GM19463 (cell line): ENCODE measurements around the gene FAM20A.
A peak's percentile ranks its signal among the peaks of the same experiment; 100 is the strongest.
"Not testable (repeated sequence)": the region's sequence is repeated elsewhere in the genome, so short reads cannot be mapped to it uniquely, and the experiment has no call there.

Source experiments
- ATAC-seq: cut with Tn5 transposase; IDR thresholded peaks from one replicate; pipeline ENCODE4 v1.9.1; 2021; ENCODE audit warnings: mild to moderate bottlenecking, moderate library complexity; ENCODE audit not compliant: unreplicated experiment

Gene FAM20A

GRCh38 chr17:68533887-68534694 is 67.1 kb downstream of the FAM20A start:
- no peak for ATAC-seq

- ATAC-seq, result no peak
Measured at GRCh38 chr17:68532826-68533225, 68.3 kb downstream of the FAM20A start.

- ATAC-seq, result no peak
Measured at GRCh38 chr17:68531252-68531651, 69.9 kb downstream of the FAM20A start.

- no peak for ATAC-seq
Measured at GRCh38 chr17:68527314-68527713, 73.9 kb downstream of the FAM20A start.

DNA sequence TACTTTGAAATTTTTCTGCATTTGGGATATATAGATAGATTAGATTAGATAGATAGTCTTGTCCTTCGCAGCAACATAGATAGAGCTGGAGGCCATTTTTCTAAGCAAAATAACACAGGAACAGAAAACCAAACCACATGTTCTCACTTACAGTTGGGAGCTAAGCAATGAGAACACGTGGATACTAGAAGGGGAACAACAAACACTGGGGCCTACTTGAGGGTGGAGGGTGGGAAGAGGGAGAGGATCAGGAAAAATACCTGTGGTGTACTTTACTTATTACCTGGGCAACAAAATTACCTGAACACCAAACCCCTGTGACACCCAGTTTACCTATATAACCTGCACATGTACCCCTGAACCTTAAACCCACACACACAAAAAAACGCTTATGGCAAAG is 74.6 kb downstream of the FAM20A start:
- no peak for ATAC-seq

- ATAC-seq, result no peak
Measured at GRCh38 chr17:68522266-68522665, 78.9 kb downstream of the FAM20A start.

- ATAC-seq, result no peak
Measured at GRCh38 chr17:68519911-68520310, 81.3 kb downstream of the FAM20A start.

DNA sequence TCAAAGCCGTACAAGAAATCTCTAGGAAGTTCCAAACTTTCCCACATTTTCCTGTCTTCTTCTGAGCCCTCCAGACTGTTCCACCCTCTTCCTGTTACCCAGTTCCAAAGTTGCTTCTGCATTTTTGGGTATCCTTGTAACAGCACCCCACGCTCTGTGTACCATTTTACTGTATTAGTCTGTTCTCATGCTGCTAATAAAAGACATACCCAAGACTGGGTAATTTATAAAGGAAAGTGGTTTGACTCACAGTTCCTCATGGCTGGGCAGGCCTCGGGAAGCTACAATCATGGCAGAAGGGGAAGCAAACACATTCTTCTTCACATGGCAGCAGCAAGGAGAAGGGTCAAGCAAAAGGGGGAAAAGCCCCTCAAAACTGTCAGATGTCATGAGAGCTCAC is 82.1 kb downstream of the FAM20A start:
- ATAC-seq, result not testable (repeated sequence)

DNA sequence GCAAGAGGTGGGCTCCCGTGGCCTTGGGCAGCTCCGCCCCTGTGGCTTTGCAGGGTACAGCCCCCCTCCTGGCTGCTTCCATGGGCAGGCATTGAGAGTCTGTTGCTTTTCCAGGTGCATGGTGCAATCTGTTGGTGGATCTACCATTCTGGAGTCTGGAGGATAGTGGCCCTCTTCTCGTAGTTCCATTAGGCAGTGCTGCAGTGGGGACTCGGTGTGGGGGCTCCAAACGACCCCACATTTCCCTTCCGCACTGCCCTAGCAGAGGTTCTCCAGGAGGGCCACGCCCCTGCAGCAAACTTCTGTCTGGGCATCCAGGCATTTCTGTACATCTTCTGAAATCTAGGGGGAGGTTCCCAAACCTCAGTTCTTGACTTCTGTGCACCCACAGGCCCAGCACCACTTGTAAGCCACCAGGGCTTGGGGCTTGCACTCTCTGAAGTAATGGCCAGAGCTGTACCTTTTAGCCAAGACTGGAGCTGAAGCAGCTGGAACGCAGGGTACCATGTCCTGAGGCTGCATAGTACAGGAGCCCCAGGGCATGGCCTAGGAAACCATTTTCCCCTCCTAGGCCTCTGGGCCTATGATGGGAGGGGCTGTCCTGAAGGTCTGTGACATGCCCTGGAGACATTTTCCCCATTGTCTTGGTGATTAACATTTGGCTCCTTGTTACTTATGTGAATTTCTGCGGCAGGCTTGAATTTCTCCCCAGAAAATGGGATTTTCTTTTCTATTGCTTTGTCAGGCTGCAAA is 82.9 kb downstream of the FAM20A start:
- ATAC-seq, result no peak

DNA sequence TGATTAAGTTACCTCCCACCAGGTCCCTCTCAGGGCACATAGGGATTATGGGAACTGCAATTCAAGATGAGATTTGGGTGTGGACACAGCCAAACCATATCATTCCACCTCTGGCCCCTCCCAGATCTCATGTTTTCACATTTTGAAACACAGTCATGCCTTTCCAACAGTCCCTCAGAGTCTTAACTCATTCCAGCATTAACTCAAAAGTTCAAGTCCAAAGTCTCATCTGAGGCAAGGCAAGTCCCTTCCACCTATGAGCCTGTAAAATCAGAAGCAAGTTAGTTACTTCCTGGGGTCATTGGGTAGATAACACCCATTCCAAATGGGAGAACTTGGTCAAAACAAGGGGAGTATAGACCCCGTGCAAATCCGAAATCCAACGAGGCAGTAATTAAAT is 83.6 kb downstream of the FAM20A start:
- not testable (repeated sequence) for ATAC-seq

GRCh38 chr17:68516732-68517131 is 84.4 kb downstream of the FAM20A start:
- ATAC-seq, result no peak

GRCh38 chr17:68514831-68515635 is 86.1 kb downstream of the FAM20A start:
- ATAC-seq, result no peak

- ATAC-seq, result no peak
Measured at GRCh38 chr17:68513932-68514331, 87.2 kb downstream of the FAM20A start.

DNA sequence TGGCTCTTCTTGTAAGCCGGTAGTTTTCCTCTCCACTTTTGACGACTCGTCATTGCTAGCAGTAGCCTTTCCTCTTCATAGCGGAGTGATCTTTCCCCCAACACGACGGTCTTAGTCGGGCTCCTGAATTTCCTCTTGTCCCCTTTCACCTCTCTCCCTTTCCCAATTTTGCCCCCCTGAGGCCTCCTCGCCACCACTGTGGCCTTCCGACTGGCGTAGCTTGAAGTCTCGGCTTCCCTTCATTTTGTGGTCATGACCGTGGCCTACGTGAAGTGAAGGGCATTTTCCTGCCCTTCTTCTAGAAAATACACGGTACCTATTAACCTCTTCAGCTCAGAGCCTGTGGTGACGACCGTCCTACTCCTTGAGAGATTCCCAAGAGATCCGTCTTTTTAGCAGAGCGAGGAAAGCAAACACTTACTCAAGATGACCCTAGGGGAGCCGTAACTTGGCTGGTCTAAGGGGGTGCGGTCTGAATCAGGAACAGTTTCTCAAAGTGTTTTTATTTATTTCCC is 88.2 kb downstream of the FAM20A start:
- no peak for ATAC-seq

GRCh38 chr17:68512247-68512959 is 88.8 kb downstream of the FAM20A start, which contains the start of gene PRKAR1A:
PRKAR1A (plus strand) TSS chr17:68512430; CDS start chr17:68515400, 2,970 bp downstream.
- peak; percentile 87 for ATAC-seq

DNA sequence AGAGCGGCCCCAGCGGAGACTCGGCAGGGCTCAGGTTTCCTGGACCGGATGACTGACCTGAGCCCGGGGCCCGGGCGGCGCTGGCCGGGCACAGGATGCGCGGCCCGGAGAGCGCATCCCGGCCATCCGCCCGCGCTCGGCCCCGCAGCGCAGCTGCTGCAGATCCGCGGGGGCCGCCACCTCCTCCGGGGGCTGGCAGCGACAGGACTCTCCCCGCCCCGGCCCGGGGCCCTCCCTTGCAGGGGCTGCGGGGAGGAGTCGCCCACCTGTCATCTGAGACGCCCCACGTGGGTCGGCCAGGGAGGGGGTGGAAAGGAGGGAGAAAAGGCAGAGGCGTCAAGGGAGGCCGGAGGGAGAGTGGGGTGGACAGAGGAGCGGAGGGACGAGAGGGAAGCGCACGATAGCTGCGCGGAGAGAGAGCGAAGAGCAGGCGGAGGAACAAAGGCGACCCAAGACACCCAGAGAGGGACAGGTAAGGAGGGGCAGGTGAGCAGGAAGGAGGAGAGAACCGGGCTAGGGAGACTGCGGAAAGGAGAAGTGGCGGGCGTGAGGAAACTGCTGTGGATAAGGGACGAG is 89.4 kb downstream of the FAM20A start:
- ATAC-seq, result peak; percentile 40

GRCh38 chr17:68511254-68511670 is 89.9 kb downstream of the FAM20A start:
- ATAC-seq, result no peak

DNA sequence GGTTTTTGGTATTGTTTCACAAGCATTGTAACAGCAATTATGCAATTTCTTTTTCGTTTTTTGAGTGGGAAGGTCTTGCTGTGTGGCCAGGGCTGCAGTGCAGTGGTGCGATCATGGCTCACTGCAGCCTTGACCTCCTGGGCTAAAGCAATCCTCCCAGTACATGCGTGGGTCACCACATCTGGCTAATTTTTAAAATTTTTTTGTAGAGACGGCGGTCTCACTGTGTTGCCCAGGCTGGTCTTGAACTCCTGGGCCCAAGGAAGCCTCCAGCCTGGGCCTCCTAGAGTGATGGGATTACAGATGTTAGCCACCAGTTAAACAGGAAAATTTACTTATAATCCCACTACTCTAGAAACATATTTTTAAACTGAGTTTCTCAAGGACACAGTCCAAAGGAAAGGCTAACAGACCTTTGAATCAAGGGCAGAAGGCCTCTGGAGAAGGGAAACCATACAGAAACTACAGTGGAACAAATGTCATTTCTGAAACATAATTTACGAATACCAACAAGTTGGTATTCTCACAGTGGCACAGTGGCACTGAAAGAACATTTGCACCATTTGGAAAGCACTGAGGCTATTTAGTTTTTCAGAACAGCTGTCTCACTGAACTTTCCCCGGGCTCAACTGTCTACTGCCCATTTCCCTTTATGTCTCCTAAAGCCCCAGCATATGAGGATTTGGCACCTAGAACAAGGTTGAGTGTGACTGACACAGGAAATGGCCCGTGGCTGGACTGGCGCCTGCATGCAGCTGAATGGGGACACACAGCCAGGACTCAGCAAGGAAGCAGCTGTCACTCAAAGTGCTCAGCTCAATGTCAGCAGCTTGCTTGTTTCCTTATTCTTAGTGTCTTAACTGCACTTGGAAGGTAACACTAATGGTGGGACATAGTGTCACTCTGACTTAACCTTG is 91.8 kb downstream of the FAM20A start:
- ATAC-seq, result no peak

DNA sequence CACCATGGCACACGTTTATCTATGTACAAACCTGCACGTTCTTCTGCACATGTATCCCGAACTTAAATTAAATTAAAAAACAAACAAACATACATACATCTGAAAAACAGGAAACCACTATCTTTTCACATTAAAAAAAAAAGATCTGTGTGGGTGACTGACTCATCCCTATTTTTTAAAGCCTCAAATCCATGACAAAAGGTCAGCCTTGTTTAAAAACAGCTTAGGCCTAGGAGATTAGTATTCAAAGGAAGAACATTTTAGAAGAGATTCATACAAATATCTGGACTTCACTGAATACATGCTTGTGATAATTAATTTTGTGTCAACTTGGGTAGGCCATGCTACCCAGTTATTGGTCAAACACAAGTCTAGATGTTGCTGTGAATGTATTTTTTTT is 93.6 kb downstream of the FAM20A start:
- ATAC-seq, result no peak
